MM.1S (cell line): ENCODE results near the gene LRCH4.

Source experiments
- DNase-seq: peaks from one replicate; pipeline ENCODE4 v3.0.0-alpha.2; 2015
- H2AFZ ChIP-seq: fragments of 300-600 bp; sonication (generic); 2 replicates; pipeline ENCODE4 v1.6.0; 2016; ENCODE audit warnings: antibody characterized with exemption, low read length
- H3F3A ChIP-seq: fragments of 300-600 bp; sonication (generic); 2 replicates; pipeline ENCODE4 v1.6.1; 2016; ENCODE audit warnings: mild to moderate bottlenecking, antibody characterized with exemption, low read length, moderate library complexity, mixed read lengths; ENCODE audit not compliant: insufficient read depth
- H3K27ac ChIP-seq: fragments of 300-600 bp; sonication (generic); 2 replicates; pipeline ENCODE4 v1.5.1; 2016; ENCODE audit warnings: mild to moderate bottlenecking, low read length
- H3K27me3 ChIP-seq: fragments of 300-600 bp; sonication (generic); replicated peaks from 2 replicates; pipeline ENCODE4 v1.6.0; 2016; ENCODE audit warnings: low read length; ENCODE audit not compliant: insufficient read depth
- H3K36me3 ChIP-seq: fragments of 300-600 bp; sonication (generic); replicated peaks from 2 replicates; pipeline ENCODE4 v1.6.1; 2016; ENCODE audit warnings: mild to moderate bottlenecking, low read length, mixed read lengths; ENCODE audit not compliant: insufficient read depth
- H3K4me1 ChIP-seq: fragments of 300-600 bp; sonication (generic); 2 replicates; pipeline ENCODE4 v1.6.1; 2016; ENCODE audit warnings: low read length, mixed read lengths
- H3K4me2 ChIP-seq: fragments of 300-600 bp; sonication (generic); 2 replicates; pipeline ENCODE4 v1.6.0; 2016; ENCODE audit warnings: low read depth, low read length
- H3K4me3 ChIP-seq: fragments of 300-600 bp; sonication (generic); 2 replicates; pipeline ENCODE4 v1.5.1; 2016; ENCODE audit warnings: low read length, mixed read lengths
- H3K79me2 ChIP-seq: fragments of 300-600 bp; sonication (generic); 2 replicates; pipeline ENCODE4 v1.6.1; 2016; ENCODE audit warnings: mixed run types, low read length, mixed read lengths
- H3K9ac ChIP-seq: fragments of 300-600 bp; sonication (generic); 2 replicates; pipeline ENCODE4 v1.6.1; 2016; ENCODE audit warnings: low read length, mixed read lengths
- H3K9me2 ChIP-seq: fragments of 300-600 bp; sonication (generic); replicated peaks from 2 replicates; pipeline ENCODE4 v1.6.1; 2016; ENCODE audit warnings: mild to moderate bottlenecking, low read length, mixed read lengths; ENCODE audit not compliant: insufficient read depth
- H3K9me3 ChIP-seq: fragments of 300-600 bp; sonication (generic); replicated peaks from 2 replicates; pipeline ENCODE4 v1.6.1; 2016; ENCODE audit warnings: mild to moderate bottlenecking, low read length, mixed read lengths; ENCODE audit not compliant: insufficient read depth
- H4K20me1 ChIP-seq: fragments of 300-600 bp; sonication (generic); 2 replicates; pipeline ENCODE4 v1.6.1; 2016; ENCODE audit warnings: mild to moderate bottlenecking, low read length, moderate library complexity, mixed read lengths; ENCODE audit not compliant: insufficient read depth
- EZH2 ChIP-seq: fragments of 300-600 bp; sonication (generic); optimal IDR thresholded peaks from 2 replicates; pipeline ENCODE3; 2017; ENCODE audit warnings: low read depth, mild to moderate bottlenecking, antibody characterized with exemption, low read length, mixed read lengths
- EZH2phosphoT487 ChIP-seq: fragments of 300-600 bp; sonication (generic); IDR thresholded peaks from 2 replicates; pipeline ENCODE4 v1.6.1; 2018; ENCODE audit warnings: antibody characterized with exemption, low read length
- TF ChIP-seq, protein P1 (sequence below): fragments of 300-600 bp; sonication (generic); IDR thresholded peaks from 2 replicates; pipeline ENCODE4 v1.5.1; 2016; ENCODE audit warnings: antibody characterized with exemption, low read length, mixed read lengths

Gene LRCH4

DNA sequence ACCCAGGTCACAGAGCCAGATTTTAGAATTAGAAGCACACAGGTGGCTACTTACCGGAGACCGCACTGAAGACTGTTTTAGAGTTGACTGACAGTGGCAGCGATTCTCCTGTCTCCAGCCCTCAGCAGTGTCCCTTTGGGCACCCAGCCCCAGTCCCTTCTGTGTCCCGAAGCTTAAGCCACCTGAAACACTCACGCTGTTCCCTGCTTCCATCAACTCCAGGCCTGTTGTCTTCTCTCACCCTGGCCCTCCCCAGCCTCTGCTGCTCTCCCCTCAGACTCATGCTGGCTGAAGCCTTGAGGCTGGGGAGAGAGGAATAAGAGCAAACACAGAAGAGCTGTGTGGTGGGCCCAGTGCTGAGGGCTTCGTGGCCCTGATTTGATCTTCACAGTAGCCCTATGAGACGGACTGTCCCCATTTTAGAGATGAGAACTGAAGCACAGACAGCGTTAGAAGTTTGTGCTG, 22.8 kb downstream of the LRCH4 start:
- H3K79me2 ChIP-seq: no peaks in the 10 kb centered on the region
- H4K20me1 ChIP-seq: no peaks in the 10 kb centered on the region
- no peaks in the 10 kb centered on the region for H3K9me3 ChIP-seq
- H3K36me3 ChIP-seq: no peaks in the 10 kb centered on the region
- no peak for DNase-seq
- no peak overlapping the region for H3K4me2 ChIP-seq
- H2AFZ ChIP-seq: no peak overlapping the region
- no peaks in the 10 kb centered on the region for H3F3A ChIP-seq
- no peak overlapping the region for H3K9ac ChIP-seq
- H3K4me1 ChIP-seq: no peaks in the 10 kb centered on the region
- no peak overlapping the region for H3K4me3 ChIP-seq
- no peaks in the 10 kb centered on the region for H3K27me3 ChIP-seq
- no peaks in the 10 kb centered on the region for H3K9me2 ChIP-seq
- no peak overlapping the region for H3K27ac ChIP-seq
- TF ChIP-seq, protein P1, sequence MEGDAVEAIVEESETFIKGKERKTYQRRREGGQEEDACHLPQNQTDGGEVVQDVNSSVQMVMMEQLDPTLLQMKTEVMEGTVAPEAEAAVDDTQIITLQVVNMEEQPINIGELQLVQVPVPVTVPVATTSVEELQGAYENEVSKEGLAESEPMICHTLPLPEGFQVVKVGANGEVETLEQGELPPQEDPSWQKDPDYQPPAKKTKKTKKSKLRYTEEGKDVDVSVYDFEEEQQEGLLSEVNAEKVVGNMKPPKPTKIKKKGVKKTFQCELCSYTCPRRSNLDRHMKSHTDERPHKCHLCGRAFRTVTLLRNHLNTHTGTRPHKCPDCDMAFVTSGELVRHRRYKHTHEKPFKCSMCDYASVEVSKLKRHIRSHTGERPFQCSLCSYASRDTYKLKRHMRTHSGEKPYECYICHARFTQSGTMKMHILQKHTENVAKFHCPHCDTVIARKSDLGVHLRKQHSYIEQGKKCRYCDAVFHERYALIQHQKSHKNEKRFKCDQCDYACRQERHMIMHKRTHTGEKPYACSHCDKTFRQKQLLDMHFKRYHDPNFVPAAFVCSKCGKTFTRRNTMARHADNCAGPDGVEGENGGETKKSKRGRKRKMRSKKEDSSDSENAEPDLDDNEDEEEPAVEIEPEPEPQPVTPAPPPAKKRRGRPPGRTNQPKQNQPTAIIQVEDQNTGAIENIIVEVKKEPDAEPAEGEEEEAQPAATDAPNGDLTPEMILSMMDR: no peak
- TF ChIP-seq EZH2phosphoT487 (no peak), EZH2 (no peak)

DNA sequence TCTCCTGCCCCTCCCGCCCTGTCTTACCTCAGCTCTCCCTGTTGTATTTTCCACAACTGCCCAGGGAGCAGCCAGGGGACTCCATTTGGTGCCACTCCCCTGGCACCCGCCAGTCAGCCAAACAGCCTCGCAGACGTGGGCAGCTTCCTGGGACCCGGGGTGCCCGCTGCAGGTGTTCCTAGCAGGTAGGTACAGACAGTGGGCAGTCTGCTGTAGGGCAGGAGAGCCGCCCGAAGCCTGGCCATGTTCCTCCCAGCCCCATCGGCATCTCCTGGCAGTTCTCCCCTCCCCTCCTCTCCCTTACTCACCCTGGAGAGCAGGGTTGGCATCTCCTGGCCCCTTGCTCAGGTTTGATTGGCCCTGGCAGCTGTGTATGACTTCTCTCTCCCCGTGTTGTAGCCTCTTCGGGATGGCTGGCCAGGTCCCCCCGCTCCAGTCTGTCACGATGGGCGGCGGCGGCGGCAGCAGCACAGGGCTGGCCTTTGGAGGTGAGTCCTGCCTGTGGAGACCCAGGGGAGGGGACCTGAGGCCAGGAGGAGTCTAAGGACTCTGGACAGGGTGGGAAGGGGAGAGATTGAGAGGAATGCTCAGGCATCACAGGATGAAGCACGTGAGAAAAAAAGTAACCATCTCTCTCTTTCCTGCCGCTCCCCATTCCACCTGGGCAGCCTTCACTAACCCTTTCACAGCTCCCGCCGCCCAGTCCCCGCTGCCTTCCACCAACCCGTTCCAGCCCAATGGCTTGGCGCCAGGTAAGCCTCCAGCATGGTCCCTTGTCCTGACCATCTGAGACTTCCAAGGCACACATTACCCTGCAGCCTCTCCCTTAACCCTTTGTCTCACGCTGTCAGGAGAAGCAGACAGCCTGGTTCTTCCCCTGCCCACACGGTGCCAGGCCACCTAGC, 23.5 kb downstream of the LRCH4 start:
- Histone ChIP-seq H3K79me2 (no peaks in the 10 kb centered on the region), H2AFZ (no peak overlapping the region), H4K20me1 (no peaks in the 10 kb centered on the region), H3K9ac (no peak overlapping the region), H3K4me3 (no peak overlapping the region), H3K27me3 (no peaks in the 10 kb centered on the region), H3K36me3 (no peaks in the 10 kb centered on the region), H3K4me1 (no peaks in the 10 kb centered on the region), H3K9me2 (no peaks in the 10 kb centered on the region), H3F3A (no peaks in the 10 kb centered on the region), H3K27ac (no peak overlapping the region), H3K4me2 (no peak overlapping the region), H3K9me3 (no peaks in the 10 kb centered on the region)
- TF ChIP-seq EZH2phosphoT487: no peak
- TF ChIP-seq, protein P1: no peak
- no peak for TF ChIP-seq EZH2
- DNase-seq: no peak

DNA sequence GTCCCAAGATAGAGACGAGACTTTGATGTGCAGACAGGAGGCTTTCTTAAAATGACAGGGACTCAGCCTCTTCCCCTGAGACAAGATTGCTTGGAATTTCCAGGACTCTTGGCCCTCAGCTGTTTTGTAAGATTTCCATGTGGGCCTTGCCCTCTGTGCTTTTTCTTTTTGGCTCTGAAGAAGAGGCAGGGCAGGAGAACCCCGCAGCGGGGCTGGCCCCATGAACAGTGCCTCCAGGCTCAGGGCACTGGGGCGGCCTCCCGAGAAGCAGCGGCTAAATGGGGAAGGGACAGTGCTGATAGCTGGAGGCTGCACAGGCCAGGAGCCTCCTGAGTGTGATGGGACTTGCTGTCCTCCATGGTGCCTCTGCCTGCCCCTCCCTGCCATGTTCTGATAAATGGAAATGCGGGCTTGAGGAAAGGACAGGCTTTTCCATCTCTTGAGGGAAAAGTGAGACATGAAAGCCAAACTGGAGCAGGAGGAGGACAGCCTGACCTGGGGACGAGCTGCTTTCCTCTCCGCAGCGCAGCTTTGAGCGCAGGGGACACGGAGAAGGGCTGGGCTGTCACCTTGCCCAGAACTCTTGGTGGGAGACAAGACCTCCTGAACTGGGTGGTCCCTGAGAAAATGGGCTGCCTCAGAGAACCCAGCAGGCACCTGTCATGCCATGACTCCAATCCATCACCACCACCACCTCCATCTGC, 24.3 kb downstream of the LRCH4 start:
- H3K4me2 ChIP-seq: no peak overlapping the region
- no peaks in the 10 kb centered on the region for H3K9me3 ChIP-seq
- no peaks in the 10 kb centered on the region for H3K4me1 ChIP-seq
- H3K9ac ChIP-seq: no peak overlapping the region
- no peak for DNase-seq
- H3K9me2 ChIP-seq: no peaks in the 10 kb centered on the region
- H4K20me1 ChIP-seq: no peaks in the 10 kb centered on the region
- H3F3A ChIP-seq: no peaks in the 10 kb centered on the region
- no peak overlapping the region for H3K27ac ChIP-seq
- H3K79me2 ChIP-seq: no peaks in the 10 kb centered on the region
- no peak overlapping the region for H2AFZ ChIP-seq
- no peaks in the 10 kb centered on the region for H3K27me3 ChIP-seq
- H3K36me3 ChIP-seq: no peaks in the 10 kb centered on the region
- no peak for TF ChIP-seq EZH2
- TF ChIP-seq EZH2phosphoT487: no peak
- TF ChIP-seq, protein P1: no peak
- H3K4me3 ChIP-seq: no peak overlapping the region
